K562 (cell line): ENCODE data around the gene CRKL. TPM values are rescaled to one million over a fixed set of nuclear protein-coding genes. Genes with fewer than 3 reads are reported as not detected.
A peak's percentile ranks its signal among the peaks of the same experiment; 100 is the strongest.

Source experiments
- GABPB1 ChIP-seq: sonication (generic); formaldehyde crosslinking; IDR thresholded peaks from 2 replicates; pipeline ENCODE4 v1.8.0; 2022; ENCODE audit warnings: mild to moderate bottlenecking, missing genetic modification reagents
- NR0B1 ChIP-seq: fragments of 450-650 bp; IDR thresholded peaks from one replicate; pipeline ENCODE4 v1.6.1; 2018; ENCODE audit warnings: mild to moderate bottlenecking, moderate library complexity; ENCODE audit not compliant: partially characterized antibody
- PHF21A ChIP-seq: fragments of 450-650 bp; IDR thresholded peaks from 2 replicates; pipeline ENCODE4 v1.6.1; 2017; ENCODE audit warnings: low read depth, borderline replicate concordance
- RAD21 ChIP-seq, 2 experiments: fragments of 250-450 bp in 1 of 2; fragments of 450-650 bp in 1 of 2; sonication (Bioruptor Pico) in 1 of 2; formaldehyde crosslinking in 1 of 2; IDR thresholded peaks in 1 of 2; conservative IDR thresholded peaks in 1 of 2; 2 replicates each; pipeline versions ENCODE4 v1.4.0 to v1.8.0; 2020 to 2022; ENCODE audit warnings: mild to moderate bottlenecking in 2 of 2, moderate library complexity in 1 of 2
- SIX5 ChIP-seq, 2 experiments: IDR thresholded peaks; 2 replicates each; pipeline ENCODE4 v1.6.1; 2011; ENCODE audit warnings: low read length in 2 of 2, borderline replicate concordance in 1 of 2, low read depth in 1 of 2, mild to moderate bottlenecking in 1 of 2, moderate library complexity in 1 of 2; ENCODE audit not compliant: insufficient read depth in 1 of 2
- SP2 ChIP-seq: IDR thresholded peaks from 2 replicates; pipeline ENCODE4 v1.6.1; 2011; ENCODE audit warnings: mild to moderate bottlenecking, low read depth, low read length, moderate library complexity; ENCODE audit not compliant: poor library complexity, severe bottlenecking; ENCODE audit errors: extremely low read depth
- TEAD1 ChIP-seq, 2 experiments: fragments of 450-650 bp in 1 of 2; sonication (generic) in 1 of 2; formaldehyde crosslinking; IDR thresholded peaks; 2 replicates each; pipeline versions ENCODE4 v1.4.0 to v1.8.0; 2020 to 2022; ENCODE audit warnings: mild to moderate bottlenecking in 2 of 2, missing genetic modification reagents in 1 of 2
- ZBTB9 ChIP-seq: fragments of 450-650 bp; formaldehyde crosslinking; IDR thresholded peaks from 2 replicates; pipeline ENCODE4 v1.4.0; 2020; ENCODE audit warnings: mild to moderate bottlenecking, moderate library complexity
- ZFX ChIP-seq: sonication (generic); formaldehyde crosslinking; IDR thresholded peaks from 2 replicates; pipeline ENCODE4 v1.8.0; 2022; ENCODE audit warnings: mild to moderate bottlenecking, missing genetic modification reagents, moderate library complexity
- ZNF146 ChIP-seq: IDR thresholded peaks from one replicate; pipeline ENCODE4 v1.6.1; 2018; ENCODE audit warnings: missing compliant biosample characterization; ENCODE audit not compliant: unreplicated experiment
- ZNF174 ChIP-seq: fragments of 250-450 bp; sonication (Bioruptor Pico); IDR thresholded peaks from 2 replicates; pipeline ENCODE4 v1.4.0; 2020; ENCODE audit warnings: mild to moderate bottlenecking
- ZNF184 ChIP-seq: sonication (generic); formaldehyde crosslinking; IDR thresholded peaks from 2 replicates; pipeline ENCODE4 v1.5.0; 2020; ENCODE audit warnings: missing genetic modification reagents
- ZNF217 ChIP-seq: sonication (generic); formaldehyde crosslinking; IDR thresholded peaks from 2 replicates; pipeline ENCODE4 v1.8.0; 2022; ENCODE audit warnings: mild to moderate bottlenecking, missing genetic modification reagents
- ZNF668 ChIP-seq: fragments of 250-450 bp; sonication (Bioruptor Pico); IDR thresholded peaks from 2 replicates; pipeline ENCODE4 v1.8.0; 2022; ENCODE audit warnings: mild to moderate bottlenecking, inconsistent platforms
- ZNF696 ChIP-seq: fragments of 250-450 bp; sonication (Bioruptor Pico); conservative IDR thresholded peaks from 2 replicates; pipeline ENCODE4 v1.4.0; 2020; ENCODE audit warnings: mild to moderate bottlenecking, moderate library complexity
- polyA plus RNA-seq, 8 experiments: library from polyadenylated mRNA; depleted of rRNA in 4 of 8; stranded (reverse) in 5 of 8; unstranded in 3 of 8; fragments of >200 nt; fragmentation: Nextera tagmentation in 2 of 8; fragmentation: Illumina TruSeq in 1 of 8; extraction: Ambion mirVana in 2 of 8; extraction: Trizol in 1 of 8; gene quantifications; 2 replicates each; pipeline versions ENCODE4 v1.2.1 to v1.2.3, GENCODE V29; 2011 to 2014; ENCODE audit warnings: inconsistent platforms in 1 of 8, missing spikeins in 1 of 8
- total RNA-seq, 7 experiments: library from RNA; depleted of rRNA in 6 of 7; stranded (reverse); fragments of >200 nt in 6 of 7; fragmentation: Illumina TruSeq in 2 of 7; extraction: Trizol in 2 of 7; gene quantifications; 2 replicates each; pipeline versions ENCODE4 v1.2.1 to v1.2.3, GENCODE V29; 2011 to 2021; ENCODE audit warnings: low replicate concordance in 1 of 7
- TF ChIP-seq, protein P1 (sequence below): sonication (generic); formaldehyde crosslinking; IDR thresholded peaks from 2 replicates; pipeline ENCODE4 v1.8.0; 2023; ENCODE audit warnings: missing genetic modification reagents, mild to moderate bottlenecking, borderline replicate concordance
- TF ChIP-seq, protein P2 (sequence below): sonication (generic); formaldehyde crosslinking; IDR thresholded peaks from 2 replicates; pipeline ENCODE4 v1.8.0; 2022; ENCODE audit warnings: mild to moderate bottlenecking, low read depth, missing genetic modification reagents

The CRKL gene
- total and polyA plus RNA-seq, 9 of the 15 experiments (the other 6 are each of a cell fraction or from before 2014, with no cell fraction given), result 100 to 263 (median 124) TPM

DNA sequence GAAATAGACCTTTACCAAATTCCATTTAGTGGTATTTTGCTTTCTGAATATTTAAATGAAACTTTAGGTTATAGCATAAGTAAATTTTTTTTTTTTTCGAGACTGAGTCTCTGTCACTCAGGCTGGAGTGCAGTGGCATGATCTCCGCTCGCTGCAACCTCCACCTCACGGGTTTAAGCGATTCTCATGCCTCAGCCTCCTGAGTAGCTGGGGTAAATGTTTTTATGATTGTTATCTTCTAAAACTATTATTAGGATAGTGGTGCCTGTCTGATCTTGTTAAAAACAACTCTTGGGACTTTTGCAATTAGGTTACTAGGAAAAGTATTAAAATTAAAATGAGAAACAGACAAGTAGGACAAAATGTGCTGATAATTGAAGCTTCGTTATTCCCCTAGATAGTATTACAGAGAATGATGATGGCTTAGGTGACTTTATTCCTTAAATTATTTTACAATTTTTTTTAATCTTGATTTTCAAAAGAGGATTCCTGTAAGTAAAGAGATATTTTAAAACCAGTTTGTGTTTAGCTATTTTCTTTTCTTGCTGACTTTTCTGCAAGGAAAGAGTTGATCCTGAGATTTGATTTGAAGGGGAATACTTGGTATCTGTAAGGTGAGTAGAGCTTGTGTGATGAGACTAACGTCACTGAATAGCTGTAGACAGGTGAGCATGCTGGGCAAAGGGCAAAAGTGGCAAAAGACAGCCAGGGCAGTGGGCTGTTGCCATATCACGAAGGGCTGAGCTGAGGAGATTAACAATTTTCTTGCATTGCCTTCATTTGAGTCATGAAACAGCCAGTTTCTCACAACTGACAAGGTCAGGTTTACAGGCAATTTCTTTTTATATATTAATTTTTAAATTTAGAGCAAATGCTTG, 20.8 kb downstream of the CRKL start (continued):
- TF ChIP-seq, protein P1, sequence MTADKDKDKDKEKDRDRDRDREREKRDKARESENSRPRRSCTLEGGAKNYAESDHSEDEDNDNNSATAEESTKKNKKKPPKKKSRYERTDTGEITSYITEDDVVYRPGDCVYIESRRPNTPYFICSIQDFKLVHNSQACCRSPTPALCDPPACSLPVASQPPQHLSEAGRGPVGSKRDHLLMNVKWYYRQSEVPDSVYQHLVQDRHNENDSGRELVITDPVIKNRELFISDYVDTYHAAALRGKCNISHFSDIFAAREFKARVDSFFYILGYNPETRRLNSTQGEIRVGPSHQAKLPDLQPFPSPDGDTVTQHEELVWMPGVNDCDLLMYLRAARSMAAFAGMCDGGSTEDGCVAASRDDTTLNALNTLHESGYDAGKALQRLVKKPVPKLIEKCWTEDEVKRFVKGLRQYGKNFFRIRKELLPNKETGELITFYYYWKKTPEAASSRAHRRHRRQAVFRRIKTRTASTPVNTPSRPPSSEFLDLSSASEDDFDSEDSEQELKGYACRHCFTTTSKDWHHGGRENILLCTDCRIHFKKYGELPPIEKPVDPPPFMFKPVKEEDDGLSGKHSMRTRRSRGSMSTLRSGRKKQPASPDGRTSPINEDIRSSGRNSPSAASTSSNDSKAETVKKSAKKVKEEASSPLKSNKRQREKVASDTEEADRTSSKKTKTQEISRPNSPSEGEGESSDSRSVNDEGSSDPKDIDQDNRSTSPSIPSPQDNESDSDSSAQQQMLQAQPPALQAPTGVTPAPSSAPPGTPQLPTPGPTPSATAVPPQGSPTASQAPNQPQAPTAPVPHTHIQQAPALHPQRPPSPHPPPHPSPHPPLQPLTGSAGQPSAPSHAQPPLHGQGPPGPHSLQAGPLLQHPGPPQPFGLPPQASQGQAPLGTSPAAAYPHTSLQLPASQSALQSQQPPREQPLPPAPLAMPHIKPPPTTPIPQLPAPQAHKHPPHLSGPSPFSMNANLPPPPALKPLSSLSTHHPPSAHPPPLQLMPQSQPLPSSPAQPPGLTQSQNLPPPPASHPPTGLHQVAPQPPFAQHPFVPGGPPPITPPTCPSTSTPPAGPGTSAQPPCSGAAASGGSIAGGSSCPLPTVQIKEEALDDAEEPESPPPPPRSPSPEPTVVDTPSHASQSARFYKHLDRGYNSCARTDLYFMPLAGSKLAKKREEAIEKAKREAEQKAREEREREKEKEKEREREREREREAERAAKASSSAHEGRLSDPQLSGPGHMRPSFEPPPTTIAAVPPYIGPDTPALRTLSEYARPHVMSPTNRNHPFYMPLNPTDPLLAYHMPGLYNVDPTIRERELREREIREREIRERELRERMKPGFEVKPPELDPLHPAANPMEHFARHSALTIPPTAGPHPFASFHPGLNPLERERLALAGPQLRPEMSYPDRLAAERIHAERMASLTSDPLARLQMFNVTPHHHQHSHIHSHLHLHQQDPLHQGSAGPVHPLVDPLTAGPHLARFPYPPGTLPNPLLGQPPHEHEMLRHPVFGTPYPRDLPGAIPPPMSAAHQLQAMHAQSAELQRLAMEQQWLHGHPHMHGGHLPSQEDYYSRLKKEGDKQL (CRISPR knock-in tag), result no peak
- TF ChIP-seq ZNF174 (CRISPR knock-in tag), result no peak
- TF ChIP-seq ZNF217 (CRISPR knock-in tag), result no peak
- TF ChIP-seq ZFX (CRISPR knock-in tag), result no peak
- no peak for TF ChIP-seq RAD21 (CRISPR knock-in tag; conservative IDR thresholded peaks at IDR 0.05 in 1 of 2, IDR thresholded peaks at IDR 0.05 in 1 of 2)
- TF ChIP-seq ZNF146 (CRISPR knock-in tag), result no peak
- TF ChIP-seq ZNF668 (CRISPR knock-in tag), result no peak
- peak; percentile 25; the same call in 1 of the 2 replicates for TF ChIP-seq GABPB1
- no peak for TF ChIP-seq ZNF184 (CRISPR knock-in tag)
- TF ChIP-seq, protein P2, sequence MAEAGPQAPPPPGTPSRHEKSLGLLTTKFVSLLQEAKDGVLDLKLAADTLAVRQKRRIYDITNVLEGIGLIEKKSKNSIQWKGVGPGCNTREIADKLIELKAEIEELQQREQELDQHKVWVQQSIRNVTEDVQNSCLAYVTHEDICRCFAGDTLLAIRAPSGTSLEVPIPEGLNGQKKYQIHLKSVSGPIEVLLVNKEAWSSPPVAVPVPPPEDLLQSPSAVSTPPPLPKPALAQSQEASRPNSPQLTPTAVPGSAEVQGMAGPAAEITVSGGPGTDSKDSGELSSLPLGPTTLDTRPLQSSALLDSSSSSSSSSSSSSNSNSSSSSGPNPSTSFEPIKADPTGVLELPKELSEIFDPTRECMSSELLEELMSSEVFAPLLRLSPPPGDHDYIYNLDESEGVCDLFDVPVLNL, result no peak
- no peak for TF ChIP-seq NR0B1
- TF ChIP-seq ZNF696 (CRISPR knock-in tag), result no peak
- TF ChIP-seq PHF21A, result no peak
- 0 out of 4 replicates have a peak, but pooled peaks of 1 of the 2 experiments have one; percentile 46 for TF ChIP-seq TEAD1 (CRISPR knock-in tag; IDR thresholded peaks at IDR 0.05)
- no peak for TF ChIP-seq SP2
- no peak for TF ChIP-seq SIX5 (IDR thresholded peaks at IDR 0.05; ENCODE audit: borderline replicate concordance in 1 of 2, insufficient read depth in 1 of 2, low read depth in 1 of 2, low read length in 2 of 2)
- no peak for TF ChIP-seq ZBTB9 (CRISPR knock-in tag)
